ENCODE data around the gene ST6GALNAC5.
"Not testable (repeated sequence)": the region's sequence is repeated elsewhere in the genome, so short reads cannot be mapped to it uniquely, and the experiment has no call there.

Gene ST6GALNAC5

GRCh38 chr1:76939050-76939816, 72.0 kb downstream of the ST6GALNAC5 start:
- no peak for DNase-seq

GRCh38 chr1:76939817-76940216, 72.5 kb downstream of the ST6GALNAC5 start:
- no peak for DNase-seq

- DNase-seq: no peak
Measured at GRCh38 chr1:76940571-76941335, 73.5 kb downstream of the ST6GALNAC5 start.

- no peak for DNase-seq
Measured at GRCh38 chr1:76942549-76942948, 75.3 kb downstream of the ST6GALNAC5 start.

- no peak for DNase-seq
Measured at GRCh38 chr1:76944942-76945341, 77.7 kb downstream of the ST6GALNAC5 start.

GRCh38 chr1:76948846-76949245, 81.6 kb downstream of the ST6GALNAC5 start:
- no peak for DNase-seq

- DNase-seq: no peak
Measured at GRCh38 chr1:76949503-76949902, 82.2 kb downstream of the ST6GALNAC5 start.

- no peak for DNase-seq
Measured at GRCh38 chr1:76950306-76950705, 83.0 kb downstream of the ST6GALNAC5 start.

GRCh38 chr1:76951153-76951552, 83.9 kb downstream of the ST6GALNAC5 start:
- no peak for DNase-seq

- no peak for DNase-seq
Measured at GRCh38 chr1:76955652-76956051, 88.4 kb downstream of the ST6GALNAC5 start.

- no peak for DNase-seq
Measured at GRCh38 chr1:76957961-76958360, 90.7 kb downstream of the ST6GALNAC5 start.

GRCh38 chr1:76958828-76959227, 91.5 kb downstream of the ST6GALNAC5 start:
- no peak for DNase-seq

GRCh38 chr1:76959556-76959955, 92.3 kb downstream of the ST6GALNAC5 start:
- no peak for DNase-seq

GRCh38 chr1:76961181-76961819, 94.0 kb downstream of the ST6GALNAC5 start:
- DNase-seq: no peak

- no peak for DNase-seq
Measured at GRCh38 chr1:76961820-76962207, 94.5 kb downstream of the ST6GALNAC5 start.

- not testable (repeated sequence) for DNase-seq
Measured at GRCh38 chr1:76981267-76981666, 114.0 kb downstream of the ST6GALNAC5 start.

GRCh38 chr1:76989976-76990375, 122.7 kb downstream of the ST6GALNAC5 start:
- DNase-seq: no peak

GRCh38 chr1:76993036-76993435, 125.8 kb downstream of the ST6GALNAC5 start:
- no peak for DNase-seq

- DNase-seq: no peak
Measured at GRCh38 chr1:76998582-76999223, 131.4 kb downstream of the ST6GALNAC5 start.

GRCh38 chr1:77007675-77008074, 140.4 kb downstream of the ST6GALNAC5 start:
- no peak for DNase-seq

- DNase-seq: no peak
Measured at GRCh38 chr1:77010937-77011336, 143.7 kb downstream of the ST6GALNAC5 start.

- DNase-seq: no peak
Measured at GRCh38 chr1:77012066-77012465, 144.8 kb downstream of the ST6GALNAC5 start.

- no peak for DNase-seq
Measured at GRCh38 chr1:77014073-77014788, 147.0 kb downstream of the ST6GALNAC5 start.

Measured in CD4-positive, alpha-beta T cell treated with Interferon gamma for 1 hour (primary cell).